ENCODE results near the gene FICD.

DNA sequence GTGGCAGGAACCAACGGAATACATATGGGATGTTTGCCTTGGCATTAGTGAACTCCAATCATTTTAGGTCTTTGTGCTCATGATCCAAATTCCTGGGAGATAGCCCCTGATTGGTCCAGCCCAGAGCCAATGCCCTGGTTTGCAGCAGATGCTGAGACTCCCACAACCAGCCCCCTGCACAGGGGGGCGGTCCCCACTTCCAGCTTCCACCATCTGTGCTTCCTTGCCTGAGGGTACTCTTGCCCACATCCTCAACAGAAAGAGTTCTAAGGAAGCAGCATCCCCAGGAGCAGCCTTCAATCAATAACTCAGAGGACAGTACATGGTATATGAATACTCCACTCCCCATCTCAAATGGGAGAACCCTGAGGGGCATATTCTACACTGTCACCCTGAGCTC lies 39.7 kb upstream of the FICD start:
- TF ChIP-seq, protein P1, sequence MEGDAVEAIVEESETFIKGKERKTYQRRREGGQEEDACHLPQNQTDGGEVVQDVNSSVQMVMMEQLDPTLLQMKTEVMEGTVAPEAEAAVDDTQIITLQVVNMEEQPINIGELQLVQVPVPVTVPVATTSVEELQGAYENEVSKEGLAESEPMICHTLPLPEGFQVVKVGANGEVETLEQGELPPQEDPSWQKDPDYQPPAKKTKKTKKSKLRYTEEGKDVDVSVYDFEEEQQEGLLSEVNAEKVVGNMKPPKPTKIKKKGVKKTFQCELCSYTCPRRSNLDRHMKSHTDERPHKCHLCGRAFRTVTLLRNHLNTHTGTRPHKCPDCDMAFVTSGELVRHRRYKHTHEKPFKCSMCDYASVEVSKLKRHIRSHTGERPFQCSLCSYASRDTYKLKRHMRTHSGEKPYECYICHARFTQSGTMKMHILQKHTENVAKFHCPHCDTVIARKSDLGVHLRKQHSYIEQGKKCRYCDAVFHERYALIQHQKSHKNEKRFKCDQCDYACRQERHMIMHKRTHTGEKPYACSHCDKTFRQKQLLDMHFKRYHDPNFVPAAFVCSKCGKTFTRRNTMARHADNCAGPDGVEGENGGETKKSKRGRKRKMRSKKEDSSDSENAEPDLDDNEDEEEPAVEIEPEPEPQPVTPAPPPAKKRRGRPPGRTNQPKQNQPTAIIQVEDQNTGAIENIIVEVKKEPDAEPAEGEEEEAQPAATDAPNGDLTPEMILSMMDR (IDR thresholded peaks at IDR 0.05), result no peak
- TF ChIP-seq POLR2A (IDR thresholded peaks at IDR 0.05), result no peak
